H1 (cell line): ENCODE measurements around the gene TMEM169.

ENCODE experiments used
- BACH1 ChIP-seq: IDR thresholded peaks from 2 replicates; pipeline ENCODE4 v1.6.1; 2012; ENCODE audit warnings: low read length, improper control_type of control experiment
- CHD2 ChIP-seq: IDR thresholded peaks from 2 replicates; pipeline ENCODE4 v1.6.1; 2012; ENCODE audit warnings: low read length, improper control_type of control experiment
- CHD7 ChIP-seq: fragments of 300-600 bp; sonication (generic); IDR thresholded peaks from 2 replicates; pipeline ENCODE4 v1.7.1; 2012; ENCODE audit warnings: low read length, moderate library complexity, mild to moderate bottlenecking, inconsistent platforms; ENCODE audit not compliant: insufficient replicate concordance
- CTCF ChIP-seq, 3 experiments: IDR thresholded peaks; 1 replicate in 2 of 3; 2 replicates in 1 of 3; pipeline versions ENCODE4 v1.5.1 to v1.6.1; 2011; ENCODE audit warnings: low read length in 3 of 3, mild to moderate bottlenecking in 3 of 3, inconsistent platforms in 2 of 3, low read depth in 1 of 3, moderate library complexity in 1 of 3; ENCODE audit not compliant: insufficient read depth in 1 of 3; ENCODE audit errors: control extremely low read depth in 1 of 3
- HDAC2 ChIP-seq, 2 experiments: fragments of 300-600 bp in 1 of 2; sonication (generic) in 1 of 2; IDR thresholded peaks; 2 replicates each; pipeline ENCODE4 v1.6.1; 2011 to 2012; ENCODE audit warnings: low read depth in 2 of 2, low read length in 2 of 2, mild to moderate bottlenecking in 2 of 2, moderate library complexity in 2 of 2, borderline replicate concordance in 1 of 2, inconsistent platforms in 1 of 2
- NRF1 ChIP-seq: IDR thresholded peaks from 2 replicates; pipeline ENCODE4 v1.6.1; 2011; ENCODE audit warnings: mild to moderate bottlenecking, low read depth, low read length, improper control_type of control experiment
- PHF8 ChIP-seq: fragments of 200-600 bp; sonication (generic); conservative IDR thresholded peaks from 2 replicates; pipeline ENCODE4 v1.7.1; 2012; ENCODE audit warnings: low read depth, mild to moderate bottlenecking, inconsistent platforms, low read length, moderate library complexity
- POLR2A ChIP-seq, 2 experiments: IDR thresholded peaks; 1 replicate in 1 of 2; 2 replicates in 1 of 2; pipeline ENCODE4 v1.6.1; 2011; ENCODE audit warnings: low read depth in 2 of 2, low read length in 2 of 2, mild to moderate bottlenecking in 2 of 2; ENCODE audit errors: control extremely low read depth in 1 of 2
- POLR2AphosphoS5 ChIP-seq: IDR thresholded peaks from 2 replicates; pipeline ENCODE4 v1.6.1; 2011; ENCODE audit warnings: low read depth, low read length
- SP1 ChIP-seq: IDR thresholded peaks from 2 replicates; pipeline ENCODE4 v1.6.1; 2011; ENCODE audit warnings: low read depth, low read length
- ZNF274 ChIP-seq: IDR thresholded peaks from 2 replicates; pipeline ENCODE4 v1.7.0; 2012; ENCODE audit warnings: low read length, borderline replicate concordance; ENCODE audit errors: extremely low read depth

- TF ChIP-seq CTCF (IDR thresholded peaks at IDR 0.05; ENCODE audit: control extremely low read depth in 1 of 3, insufficient read depth in 1 of 3, low read depth in 1 of 3, low read length in 3 of 3) (no peak), POLR2AphosphoS5 (no peak), BACH1 (no peak), HDAC2 (IDR thresholded peaks at IDR 0.05; ENCODE audit: borderline replicate concordance in 1 of 2, low read depth in 2 of 2, low read length in 2 of 2) (no peak), SP1 (no peak), CHD2 (no peak), CHD7 (no peak), POLR2A (IDR thresholded peaks at IDR 0.05; ENCODE audit: control extremely low read depth in 1 of 2, low read depth in 2 of 2, low read length in 2 of 2) (no peak), NRF1 (no peak), ZNF274 (no peak), PHF8 (no peak)
Observed at GRCh38 chr2:216121255-216121654, 39.5 kb downstream of the TMEM169 start.
